HepG2 (cell line): ENCODE data around the gene TMEM253. TPM values are rescaled to one million over a fixed set of nuclear protein-coding genes. Genes with fewer than 3 reads are reported as not detected.

ENCODE experiments used
- CAMTA2 ChIP-seq: sonication (generic); formaldehyde crosslinking; IDR thresholded peaks from 2 replicates; pipeline ENCODE4 v1.4.0; 2020; ENCODE audit warnings: mild to moderate bottlenecking, missing genetic modification reagents, borderline replicate concordance
- FOXM1 ChIP-seq: sonication (generic); formaldehyde crosslinking; IDR thresholded peaks from 2 replicates; pipeline ENCODE4 v1.5.0; 2020; ENCODE audit warnings: missing genetic modification reagents
- JUN ChIP-seq: sonication (generic); formaldehyde crosslinking; IDR thresholded peaks from 2 replicates; pipeline ENCODE4 v1.4.0; 2020; ENCODE audit warnings: mild to moderate bottlenecking, missing genetic modification reagents
- MAFF ChIP-seq: IDR thresholded peaks from 2 replicates; pipeline ENCODE4 v1.6.1; 2011; ENCODE audit warnings: low read depth, low read length, improper control_type of control experiment
- PRDM10 ChIP-seq: sonication (generic); formaldehyde crosslinking; IDR thresholded peaks from 2 replicates; pipeline ENCODE4 v1.4.0; 2020; ENCODE audit warnings: low read depth, missing genetic modification reagents
- SAP130 ChIP-seq: IDR thresholded peaks from 2 replicates; pipeline ENCODE4 v1.6.1; 2016; ENCODE audit warnings: low read depth
- SMARCE1 ChIP-seq: fragments of 450-650 bp; IDR thresholded peaks from 2 replicates; pipeline ENCODE4 v1.6.1; 2017; ENCODE audit warnings: borderline replicate concordance
- SNAI1 ChIP-seq: sonication (generic); formaldehyde crosslinking; IDR thresholded peaks from 2 replicates; pipeline ENCODE4 v1.5.0; 2020; ENCODE audit warnings: mild to moderate bottlenecking, missing genetic modification reagents, borderline replicate concordance
- THAP11 ChIP-seq: IDR thresholded peaks from 2 replicates; pipeline ENCODE4 v1.6.1; 2016; ENCODE audit warnings: missing biosample characterization, missing genetic modification reagents
- ZEB1 ChIP-seq: IDR thresholded peaks from 2 replicates; pipeline ENCODE4 v1.6.1; 2012; ENCODE audit warnings: mild to moderate bottlenecking, low read depth, inconsistent platforms; ENCODE audit not compliant: insufficient replicate concordance
- ZNF224 ChIP-seq: sonication (generic); formaldehyde crosslinking; IDR thresholded peaks from 2 replicates; pipeline ENCODE4 v1.5.0; 2020; ENCODE audit warnings: mild to moderate bottlenecking, missing genetic modification reagents
- ZNF232 ChIP-seq: sonication (generic); formaldehyde crosslinking; IDR thresholded peaks from 2 replicates; pipeline ENCODE4 v1.4.0; 2020; ENCODE audit warnings: missing genetic modification reagents, borderline replicate concordance
- ZNF577 ChIP-seq: sonication (generic); formaldehyde crosslinking; IDR thresholded peaks from 2 replicates; pipeline ENCODE4 v1.4.0; 2020; ENCODE audit warnings: mild to moderate bottlenecking, low read depth, missing genetic modification reagents, borderline replicate concordance
- ZNF687 ChIP-seq: sonication (generic); formaldehyde crosslinking; IDR thresholded peaks from 2 replicates; pipeline ENCODE4 v1.5.1; 2020; ENCODE audit warnings: mild to moderate bottlenecking, missing genetic modification reagents, moderate library complexity
- polyA plus RNA-seq, 8 experiments: library from polyadenylated mRNA; depleted of rRNA in 3 of 8; stranded (reverse) in 7 of 8; unstranded in 1 of 8; fragments of >200 nt; fragmentation: Illumina TruSeq in 4 of 8; extraction: Trizol in 4 of 8; gene quantifications; 2 replicates each; pipeline versions ENCODE4 v1.2.1 to v1.2.3, GENCODE V29; 2011 to 2016; ENCODE audit warnings: low read depth in 4 of 8, missing spikeins in 1 of 8, mixed read lengths in 1 of 8; ENCODE audit not compliant: insufficient read depth in 1 of 8
- total RNA-seq, 5 experiments: library from RNA; depleted of rRNA; stranded (reverse); fragments of >200 nt; fragmentation: Illumina TruSeq; extraction: Trizol; gene quantifications; 2 replicates each; pipeline ENCODE4 v1.2.3, GENCODE V29; 2016; ENCODE audit warnings: low read depth in 1 of 5
- TF ChIP-seq, protein P1 (sequence below): IDR thresholded peaks from 2 replicates; pipeline ENCODE4 v1.6.1; 2018; ENCODE audit warnings: missing genetic modification reagents
- TF ChIP-seq, protein P2 (sequence below): IDR thresholded peaks from 2 replicates; pipeline ENCODE4 v1.6.1; 2012; ENCODE audit warnings: inconsistent platforms
- TF ChIP-seq, protein P3 (sequence below): sonication (generic); formaldehyde crosslinking; IDR thresholded peaks from 2 replicates; pipeline ENCODE4 v1.5.0; 2020; ENCODE audit warnings: mild to moderate bottlenecking, missing genetic modification reagents, moderate library complexity

TMEM253 gene
- total and polyA plus RNA-seq, 2 of the 13 experiments (the other 11 are each of a cell fraction or from before 2014, with no cell fraction given): 0.29 to 0.45 TPM

GRCh38 chr14:21102521-21103410 lies 1.9 kb downstream of the TMEM253 start (continued):
- TF ChIP-seq PRDM10 (CRISPR knock-in tag) (no peak), SNAI1 (CRISPR knock-in tag) (no peak), ZNF224 (CRISPR knock-in tag) (no peak), ZNF577 (no peak), SMARCE1 (no peak), ZNF687 (peak; percentile 62), ZEB1 (no peak), MAFF (peak; percentile 46; the same call in 1 of the 2 replicates), ZNF232 (CRISPR knock-in tag) (no peak), THAP11 (CRISPR knock-in tag) (peak; percentile 84), CAMTA2 (CRISPR knock-in tag) (0 out of 2 replicates have a peak, but pooled peaks have one; percentile 9), JUN (CRISPR knock-in tag) (no peak), SAP130 (CRISPR knock-in tag) (0 out of 2 replicates have a peak, but pooled peaks have one; percentile 44), FOXM1 (no peak)
- TF ChIP-seq, protein P1, sequence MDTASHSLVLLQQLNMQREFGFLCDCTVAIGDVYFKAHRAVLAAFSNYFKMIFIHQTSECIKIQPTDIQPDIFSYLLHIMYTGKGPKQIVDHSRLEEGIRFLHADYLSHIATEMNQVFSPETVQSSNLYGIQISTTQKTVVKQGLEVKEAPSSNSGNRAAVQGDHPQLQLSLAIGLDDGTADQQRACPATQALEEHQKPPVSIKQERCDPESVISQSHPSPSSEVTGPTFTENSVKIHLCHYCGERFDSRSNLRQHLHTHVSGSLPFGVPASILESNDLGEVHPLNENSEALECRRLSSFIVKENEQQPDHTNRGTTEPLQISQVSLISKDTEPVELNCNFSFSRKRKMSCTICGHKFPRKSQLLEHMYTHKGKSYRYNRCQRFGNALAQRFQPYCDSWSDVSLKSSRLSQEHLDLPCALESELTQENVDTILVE: no peak
- TF ChIP-seq, protein P2, sequence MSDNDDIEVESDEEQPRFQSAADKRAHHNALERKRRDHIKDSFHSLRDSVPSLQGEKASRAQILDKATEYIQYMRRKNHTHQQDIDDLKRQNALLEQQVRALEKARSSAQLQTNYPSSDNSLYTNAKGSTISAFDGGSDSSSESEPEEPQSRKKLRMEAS: no peak
- TF ChIP-seq, protein P3, sequence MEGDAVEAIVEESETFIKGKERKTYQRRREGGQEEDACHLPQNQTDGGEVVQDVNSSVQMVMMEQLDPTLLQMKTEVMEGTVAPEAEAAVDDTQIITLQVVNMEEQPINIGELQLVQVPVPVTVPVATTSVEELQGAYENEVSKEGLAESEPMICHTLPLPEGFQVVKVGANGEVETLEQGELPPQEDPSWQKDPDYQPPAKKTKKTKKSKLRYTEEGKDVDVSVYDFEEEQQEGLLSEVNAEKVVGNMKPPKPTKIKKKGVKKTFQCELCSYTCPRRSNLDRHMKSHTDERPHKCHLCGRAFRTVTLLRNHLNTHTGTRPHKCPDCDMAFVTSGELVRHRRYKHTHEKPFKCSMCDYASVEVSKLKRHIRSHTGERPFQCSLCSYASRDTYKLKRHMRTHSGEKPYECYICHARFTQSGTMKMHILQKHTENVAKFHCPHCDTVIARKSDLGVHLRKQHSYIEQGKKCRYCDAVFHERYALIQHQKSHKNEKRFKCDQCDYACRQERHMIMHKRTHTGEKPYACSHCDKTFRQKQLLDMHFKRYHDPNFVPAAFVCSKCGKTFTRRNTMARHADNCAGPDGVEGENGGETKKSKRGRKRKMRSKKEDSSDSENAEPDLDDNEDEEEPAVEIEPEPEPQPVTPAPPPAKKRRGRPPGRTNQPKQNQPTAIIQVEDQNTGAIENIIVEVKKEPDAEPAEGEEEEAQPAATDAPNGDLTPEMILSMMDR (CRISPR knock-in tag): peak; percentile 57
